ENCODE results near the gene LMOD1.
"Not testable (repeated sequence)": the region's sequence is repeated elsewhere in the genome, so short reads cannot be mapped to it uniquely, and the experiment has no call there.

LMOD1 gene

DNA sequence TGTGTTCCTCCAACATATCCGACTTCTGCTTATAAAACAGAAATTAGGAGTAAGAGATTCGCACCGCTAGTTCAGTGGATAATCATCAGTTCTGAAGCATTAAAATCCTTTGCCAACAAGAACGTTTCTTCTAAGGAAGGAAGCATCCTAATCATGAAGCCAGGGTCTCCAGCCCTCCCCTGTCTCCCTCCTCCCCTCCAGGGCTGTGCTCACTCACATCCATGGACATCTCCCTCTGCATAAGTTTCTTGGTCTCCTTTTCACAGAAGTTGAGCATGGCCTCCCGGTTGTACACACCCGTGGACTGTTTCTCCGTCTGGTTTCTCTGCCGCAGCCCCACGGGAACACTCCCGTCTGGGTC is 505 bp downstream of the LMOD1 start:
- DNase-seq = no peak

DNA sequence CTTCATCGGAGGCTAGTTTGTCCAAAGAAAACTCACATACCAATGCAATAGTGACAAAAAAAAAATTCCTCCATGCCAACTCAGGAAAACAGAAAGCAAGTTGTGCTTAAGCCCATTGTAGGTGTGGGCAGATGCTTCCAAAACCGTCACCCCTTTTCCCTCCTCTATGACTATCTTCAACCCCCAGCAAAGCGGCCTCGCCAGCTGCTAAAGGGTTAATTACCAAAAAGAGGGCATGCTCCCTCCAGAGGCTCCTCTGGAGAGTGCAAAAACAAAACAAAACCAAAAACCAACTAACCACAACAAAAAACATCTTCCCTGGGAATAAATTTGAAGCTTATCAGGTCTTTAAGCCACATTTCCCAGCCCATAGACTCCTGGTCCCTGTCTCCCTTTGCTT is 1.2 kb downstream of the LMOD1 start:
- DNase-seq = no peak

DNA sequence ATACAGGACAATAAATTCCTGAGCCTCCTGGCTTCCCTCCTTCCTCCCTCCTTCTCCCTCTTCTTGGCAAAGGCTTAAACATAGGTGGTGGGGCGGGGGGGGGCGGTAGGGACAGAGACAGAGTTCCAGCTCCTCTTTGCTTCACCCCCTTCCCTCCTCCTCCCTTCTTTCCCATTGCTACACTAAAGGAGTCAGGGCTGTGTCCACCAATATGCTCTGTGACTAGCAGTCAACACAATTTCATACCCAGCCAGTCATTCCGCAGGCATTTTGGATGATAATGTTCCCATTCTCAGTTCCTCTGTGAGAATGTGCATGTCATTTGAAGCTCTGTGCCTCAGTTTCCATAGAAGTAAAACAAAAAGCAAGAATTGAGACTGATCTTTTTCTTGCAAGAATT is 1.7 kb downstream of the LMOD1 start:
- no peak for DNase-seq

DNA sequence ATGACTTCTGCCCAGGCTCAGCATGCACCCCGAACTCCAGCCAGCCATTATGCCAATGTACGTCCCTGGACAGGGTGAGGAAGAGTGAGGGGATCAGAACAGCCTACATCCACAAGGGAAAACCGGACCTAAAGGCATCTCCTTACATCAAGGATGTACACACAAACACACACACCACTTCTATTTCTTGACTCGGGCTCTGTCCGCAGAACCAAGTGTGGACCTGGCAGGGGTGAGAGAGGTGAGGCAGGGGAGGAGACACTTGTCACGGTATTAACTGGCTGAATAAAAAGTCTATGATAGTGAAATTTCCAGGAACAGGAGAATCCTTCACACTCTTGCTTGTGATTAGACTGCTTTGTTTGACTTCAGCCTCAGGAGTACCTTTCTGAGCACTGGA is 2.3 kb downstream of the LMOD1 start:
- no peak for DNase-seq

DNA sequence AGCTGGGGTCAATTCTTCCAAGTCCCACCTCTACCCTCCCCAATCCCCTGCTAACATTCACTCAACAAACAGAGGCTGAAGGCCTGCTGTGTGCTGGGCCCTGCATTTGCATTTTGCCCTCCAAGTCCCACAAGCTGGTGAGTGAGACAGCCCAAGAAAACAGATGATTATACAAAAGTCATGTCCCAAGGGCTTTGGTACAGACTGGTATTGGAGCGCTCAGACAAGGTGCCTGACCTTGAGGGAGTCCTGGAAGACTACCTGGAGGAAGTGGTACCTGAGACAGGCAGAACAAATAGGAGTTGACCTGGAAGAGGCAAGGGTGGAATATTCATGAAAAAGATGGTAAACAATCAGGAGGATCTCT is 4.2 kb downstream of the LMOD1 start:
- DNase-seq = no peak

DNA sequence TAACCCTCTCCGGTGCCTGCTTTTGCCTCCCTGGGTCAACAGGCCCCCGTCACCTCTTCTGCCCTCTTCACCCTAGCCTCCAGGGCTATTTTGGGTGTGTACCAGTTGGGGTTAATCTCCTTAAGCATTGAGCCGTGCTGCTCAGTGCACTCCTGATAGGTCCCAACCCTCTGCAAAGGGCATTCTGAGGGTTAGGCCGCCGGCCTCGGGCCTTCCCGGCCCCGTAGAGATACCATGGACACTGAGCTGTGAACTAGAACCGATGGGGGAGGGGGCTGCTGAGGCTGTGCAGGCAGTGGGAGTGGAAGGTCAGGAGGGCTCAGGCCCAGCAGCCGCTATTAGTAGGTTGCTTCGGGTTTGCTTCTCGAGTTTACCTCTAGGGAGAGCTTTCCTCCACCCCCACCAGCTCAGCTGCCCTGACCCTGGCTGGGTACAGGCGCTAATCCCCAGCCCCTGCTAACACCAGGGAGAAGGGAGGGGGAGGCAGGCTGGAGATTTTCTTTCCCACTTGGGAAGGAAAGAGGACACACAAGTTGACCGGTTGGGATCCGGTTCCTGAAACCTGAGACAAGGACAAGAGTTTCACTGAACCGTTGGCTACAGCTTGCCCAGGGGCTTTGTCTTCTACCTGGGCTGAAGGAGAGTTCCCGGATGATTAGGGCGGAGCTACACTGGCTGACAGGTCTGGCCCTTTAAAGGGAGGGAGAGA is 4.8 kb downstream of the LMOD1 start:
- no peak for DNase-seq

DNA sequence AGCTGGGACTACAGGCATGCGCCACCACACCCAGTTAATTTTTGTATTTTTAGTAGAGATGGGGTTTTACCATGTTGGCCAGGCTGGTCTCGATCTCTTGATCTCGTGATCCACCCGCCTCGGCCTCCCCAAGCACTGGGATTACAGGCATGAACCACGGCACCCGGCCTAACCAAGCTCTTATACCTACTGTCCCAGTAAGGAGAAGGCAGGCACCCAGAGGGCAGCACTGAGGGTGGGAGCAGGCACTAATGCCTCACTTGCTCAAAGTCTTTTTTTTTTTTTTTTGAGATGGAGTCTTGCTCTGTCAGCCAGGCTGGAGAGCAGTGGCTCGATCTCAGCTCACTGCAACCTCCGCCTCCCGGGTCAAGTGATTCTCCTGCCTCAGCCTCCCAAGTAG is 6.0 kb downstream of the LMOD1 start:
- not testable (repeated sequence) for DNase-seq

DNA sequence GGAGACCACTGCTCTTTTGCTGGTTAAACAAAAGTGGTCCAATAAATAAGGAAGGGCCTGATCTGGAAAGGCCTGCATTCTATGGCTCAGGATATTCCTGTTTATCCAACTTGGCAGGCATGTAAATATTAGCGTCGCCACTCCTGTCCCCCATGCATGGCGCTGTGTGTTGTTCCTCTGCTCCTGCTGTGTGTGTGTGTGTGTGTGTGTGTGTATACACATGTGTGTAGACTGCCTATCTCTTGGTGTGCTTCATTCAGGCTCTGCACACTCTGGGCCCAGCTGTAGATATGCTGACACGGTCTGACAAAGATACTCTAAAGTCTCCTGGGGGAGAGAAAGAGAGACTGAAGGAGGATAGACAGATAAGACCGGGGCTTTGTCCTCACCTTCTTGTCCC is 6.8 kb downstream of the LMOD1 start:
- DNase-seq = no peak

DNA sequence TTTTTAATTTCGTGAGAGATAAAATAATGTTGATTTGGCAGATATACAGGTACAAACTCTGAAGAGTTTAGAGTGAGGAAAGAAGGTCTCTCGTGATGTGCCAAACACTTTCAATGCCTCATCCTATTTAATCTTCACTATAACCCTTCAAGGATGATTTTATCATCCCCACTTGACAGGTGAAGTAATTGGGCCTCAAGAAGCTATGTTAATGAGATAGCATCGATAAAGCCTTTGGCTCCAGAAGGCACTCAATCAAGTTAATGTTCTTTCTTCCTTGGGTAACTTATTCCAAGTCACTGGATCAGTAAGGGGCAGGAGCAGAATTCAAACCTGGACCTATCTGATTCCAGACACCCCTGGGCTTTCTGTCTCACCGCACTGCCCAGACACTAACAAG is 7.2 kb downstream of the LMOD1 start:
- DNase-seq = no peak

DNA sequence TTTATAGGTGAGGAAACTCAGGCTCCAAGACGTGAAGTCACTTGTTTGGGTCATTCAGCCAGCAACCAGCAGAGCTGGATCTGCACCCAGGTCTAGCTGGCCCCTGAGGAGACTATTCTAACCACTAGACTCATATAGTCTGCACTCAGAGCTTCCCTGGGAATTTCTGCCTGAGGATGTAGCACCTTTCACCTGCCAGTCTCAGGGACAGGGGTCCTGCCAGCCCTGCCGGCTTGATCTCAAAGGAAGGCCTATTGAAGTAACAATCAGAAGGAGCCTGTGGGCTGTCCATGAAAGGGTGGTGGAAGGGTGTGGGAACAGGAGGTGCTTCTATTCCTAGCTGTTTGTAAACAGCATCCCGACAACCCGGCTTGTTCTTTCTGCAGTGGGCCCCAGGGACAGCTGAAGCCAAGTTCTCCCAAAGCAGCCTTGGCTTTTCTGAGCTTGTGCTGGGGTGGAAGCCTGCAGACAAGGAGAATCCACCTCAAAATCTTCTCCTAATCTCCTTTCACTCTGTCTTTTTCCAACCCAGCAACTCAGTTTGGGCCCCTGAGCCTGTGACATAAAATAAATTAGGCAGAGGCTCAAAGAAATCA is 7.8 kb downstream of the LMOD1 start:
- no peak for DNase-seq

DNA sequence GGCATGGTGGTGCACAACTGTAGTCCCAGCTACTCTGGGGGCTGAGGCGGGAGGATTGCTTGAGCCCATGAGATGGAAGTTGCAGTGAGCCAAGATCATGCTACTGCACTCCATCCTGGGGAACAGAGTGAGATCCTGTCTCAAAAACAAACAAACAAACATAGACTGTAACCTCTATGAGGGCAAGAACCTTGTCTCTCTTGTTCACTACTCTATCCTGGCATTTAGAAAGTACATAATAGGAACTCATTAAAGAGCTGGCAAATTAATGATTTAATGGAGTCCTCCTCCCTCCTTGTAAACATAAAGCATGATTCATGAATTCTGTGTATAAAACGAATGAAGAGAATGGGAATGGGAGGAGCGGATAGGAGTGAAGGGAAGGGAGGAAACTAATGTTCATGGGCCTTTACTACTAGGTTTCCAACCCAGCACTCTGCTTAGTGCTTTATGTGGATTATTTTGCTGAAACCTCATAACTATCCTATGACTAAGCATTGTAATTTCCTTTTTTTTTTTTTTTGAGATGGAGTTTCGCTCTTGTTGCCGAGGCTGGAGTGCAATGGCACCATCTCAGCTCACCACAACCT is 8.6 kb downstream of the LMOD1 start:
- DNase-seq = no peak

DNA sequence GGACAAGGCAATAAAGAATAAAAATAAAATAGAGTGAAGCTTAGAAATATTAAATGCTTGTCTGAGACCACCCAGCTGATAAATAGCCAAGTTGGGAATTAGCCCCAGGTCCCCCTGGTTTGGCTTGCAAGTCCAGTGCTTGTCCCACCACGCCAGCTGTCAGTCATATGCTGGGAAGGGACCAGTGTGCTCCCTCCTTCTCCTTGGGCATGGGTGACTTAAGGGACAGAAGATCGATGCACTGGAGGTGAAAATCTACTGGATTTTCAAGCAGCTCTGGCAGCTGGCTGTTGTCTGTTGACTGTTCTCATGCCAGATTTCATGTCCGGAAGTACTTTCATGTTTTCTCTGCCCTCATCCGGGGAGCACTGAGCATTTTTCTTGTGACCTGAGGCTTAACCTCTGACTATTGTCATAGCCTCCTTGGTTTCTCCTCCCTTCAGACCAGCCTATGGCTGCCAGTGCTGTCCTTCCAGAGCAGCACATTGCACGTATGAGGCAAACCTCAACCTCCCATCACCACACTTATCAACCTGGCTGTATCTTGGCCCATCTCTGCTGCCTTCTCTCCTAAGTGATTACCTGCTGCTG is 12.4 kb downstream of the LMOD1 start:
- no peak for DNase-seq

DNA sequence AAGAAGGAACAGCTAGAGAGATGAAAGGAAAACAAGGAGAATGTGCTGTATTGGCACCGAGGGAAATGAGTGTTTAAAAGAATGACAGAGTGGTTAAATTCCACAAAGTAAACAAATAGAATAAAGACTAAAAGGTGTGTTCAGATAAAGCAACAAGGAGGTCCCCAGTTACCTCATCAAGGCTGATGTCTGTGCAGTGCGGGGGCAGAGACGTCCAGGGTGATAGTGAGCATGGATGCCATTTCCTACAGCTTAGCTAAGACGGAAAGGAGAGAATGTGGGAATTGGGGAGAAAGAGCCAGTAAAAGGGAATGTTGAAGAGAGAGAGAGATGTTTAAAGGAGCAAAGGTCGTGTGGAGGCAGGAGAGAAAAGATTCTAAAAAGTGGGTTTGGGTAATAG is 15.5 kb downstream of the LMOD1 start:
- no peak for DNase-seq

DNA sequence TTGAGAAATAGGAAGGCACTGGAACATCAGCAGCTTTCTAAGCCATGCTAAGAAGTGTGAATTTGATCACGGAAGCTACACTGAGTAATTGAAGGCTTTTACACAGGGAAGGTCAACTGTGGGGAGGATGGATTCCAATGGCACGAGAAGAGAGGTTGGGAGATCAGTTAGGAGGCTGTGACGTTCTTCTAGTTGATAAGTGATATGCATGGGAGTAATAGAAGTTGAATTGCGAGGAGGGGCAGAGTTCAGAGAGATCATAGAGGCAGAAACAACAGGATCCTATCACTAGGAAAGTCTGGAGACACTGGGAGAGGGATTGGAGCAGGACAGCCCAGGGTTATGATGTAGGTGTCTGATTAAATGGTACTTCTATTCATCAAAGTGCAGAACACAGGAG is 16.2 kb downstream of the LMOD1 start:
- no peak for DNase-seq

DNA sequence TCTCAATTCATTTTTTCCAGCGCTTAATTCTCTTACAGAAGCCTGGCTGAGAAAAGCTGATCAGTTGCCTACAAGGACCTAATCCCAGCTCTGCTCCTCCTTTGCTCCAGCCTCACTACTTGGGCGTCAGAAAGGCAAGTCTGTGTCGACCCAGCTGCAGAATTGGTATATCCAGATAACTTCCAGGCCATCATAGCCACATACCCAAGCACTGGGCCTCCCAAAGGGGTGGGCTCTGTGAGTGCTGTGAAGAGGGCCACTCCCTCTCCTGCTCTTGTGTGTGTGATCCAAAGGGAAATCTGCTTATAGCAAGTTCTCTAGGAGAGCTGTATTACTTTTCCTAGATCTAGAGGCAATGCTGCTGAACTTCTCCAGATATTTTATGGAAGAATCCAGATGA is 18.1 kb downstream of the LMOD1 start:
- no peak for DNase-seq

DNA sequence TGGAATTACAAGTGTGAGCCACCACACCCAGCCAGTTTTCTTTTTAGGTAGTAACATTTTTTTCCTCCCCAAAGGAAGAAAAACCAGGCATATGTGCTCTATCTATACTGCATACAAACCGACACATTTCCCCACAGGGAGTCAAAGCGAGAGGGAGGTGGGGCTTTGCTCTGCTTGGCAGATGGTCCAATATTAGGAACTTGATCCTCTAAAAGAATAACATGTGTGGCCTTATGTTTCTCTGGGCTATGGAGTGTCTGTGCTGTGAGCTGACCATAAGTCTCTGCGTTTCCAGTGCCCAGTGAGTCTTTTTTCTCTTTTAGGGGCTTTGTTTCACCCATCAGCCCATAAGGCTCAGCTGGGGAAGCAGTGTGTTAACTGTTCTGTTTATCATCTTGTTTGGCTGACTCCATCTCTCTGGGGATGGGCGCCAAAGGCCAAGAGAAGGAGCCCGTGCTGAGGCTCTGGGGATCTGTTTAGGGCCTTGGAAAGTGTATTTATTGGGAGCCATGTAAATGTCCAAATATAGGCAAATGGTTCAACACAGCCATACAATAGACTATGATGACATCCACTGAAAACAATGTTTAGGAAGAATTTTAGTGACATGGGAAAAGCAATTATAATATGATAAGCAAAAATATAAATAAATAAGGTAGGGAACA is 20.2 kb downstream of the LMOD1 start:
- peak; percentile 80 for DNase-seq

DNA sequence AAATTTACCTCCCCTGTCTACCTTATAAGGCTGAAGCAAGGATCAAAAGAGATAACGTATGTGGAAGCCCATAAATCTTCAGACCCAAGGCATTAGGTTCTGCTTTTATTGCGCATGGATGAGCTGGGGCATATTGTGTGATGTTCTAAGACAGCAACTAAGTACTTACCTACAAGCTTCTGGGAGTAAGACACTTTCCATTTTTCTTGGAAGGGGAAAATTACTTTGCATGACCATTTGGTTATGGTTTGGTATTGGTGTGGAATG is 21.1 kb downstream of the LMOD1 start:
- DNase-seq = no peak

DNA sequence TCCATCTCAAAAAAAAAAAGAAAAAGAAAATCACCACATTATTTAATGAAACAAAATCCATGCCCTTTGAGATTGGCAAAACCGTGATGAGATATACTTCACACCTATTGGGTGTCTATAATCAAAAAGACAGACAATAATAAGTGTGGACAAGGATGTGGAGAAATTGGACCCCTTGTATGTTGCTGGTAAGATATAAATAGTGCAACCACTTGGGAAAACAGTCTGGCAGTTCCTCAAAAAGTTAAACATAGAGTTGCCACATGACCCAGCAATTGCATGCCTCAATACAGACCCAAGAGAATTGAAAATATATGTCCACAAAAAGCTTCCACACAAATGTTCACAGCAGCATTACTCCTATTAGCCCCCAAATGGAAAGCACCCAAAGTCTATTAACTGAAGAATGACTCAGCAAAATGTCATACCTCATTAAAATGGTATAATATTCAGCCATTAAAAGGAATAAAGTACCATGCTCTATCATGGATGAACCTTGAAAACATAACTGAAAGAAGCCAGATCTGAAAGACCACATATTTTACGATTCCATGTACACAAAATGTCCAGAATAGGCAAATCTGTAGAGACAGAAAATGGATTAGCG is 24.3 kb downstream of the LMOD1 start:
- DNase-seq = no peak

DNA sequence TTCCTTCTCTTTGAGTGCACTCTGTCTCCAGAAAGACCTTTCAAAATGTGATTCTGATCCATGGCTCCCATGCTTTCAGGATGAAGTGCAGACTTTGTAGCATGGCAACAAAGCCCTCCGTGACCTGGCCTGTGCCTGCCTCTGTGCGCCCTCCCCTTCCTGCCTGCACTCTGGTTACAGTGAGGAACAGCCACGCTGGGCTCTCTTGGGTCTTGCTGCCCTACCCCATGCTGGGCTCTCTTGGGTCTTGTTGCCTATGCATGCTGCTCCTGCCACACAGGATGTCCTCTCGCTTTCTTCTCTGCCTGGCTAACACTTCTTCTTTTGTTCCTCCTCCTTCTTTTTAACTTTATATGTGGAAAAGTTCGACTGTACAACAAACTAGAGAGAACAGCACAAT is 28.0 kb downstream of the LMOD1 start:
- no peak for DNase-seq

DNA sequence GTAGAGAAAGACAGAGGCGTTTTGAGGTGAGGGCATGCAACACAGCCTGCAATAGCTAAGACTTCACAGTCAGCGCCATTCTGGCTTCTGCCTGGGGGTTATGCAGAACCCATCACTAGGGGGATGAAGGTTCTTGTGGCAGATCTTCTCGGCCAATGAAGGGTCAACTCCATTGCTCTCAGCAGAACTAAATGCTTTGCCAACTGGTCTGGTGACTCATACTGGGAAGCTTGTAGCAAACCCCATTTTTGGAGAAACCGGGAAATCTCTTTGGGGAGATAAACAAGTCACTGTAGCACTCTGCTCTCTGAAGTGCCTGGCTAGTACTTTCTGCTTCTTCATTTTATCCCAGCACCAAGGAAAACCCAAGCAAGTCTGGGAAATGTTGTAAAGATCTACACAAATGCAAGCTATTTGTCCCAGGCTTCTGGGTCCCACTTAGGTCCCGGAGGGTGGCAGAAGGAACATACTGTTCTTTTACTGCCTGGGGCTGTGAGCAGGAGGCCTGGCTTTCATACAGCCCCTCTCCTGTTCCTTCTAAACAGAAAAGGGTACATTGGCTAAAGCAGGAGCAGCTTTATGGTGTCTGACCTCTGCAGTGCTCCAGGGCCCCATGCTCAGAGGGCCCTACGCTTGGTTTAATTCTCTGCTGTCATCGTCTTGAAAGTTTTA is 28.9 kb downstream of the LMOD1 start:
- no peak for DNase-seq

DNA sequence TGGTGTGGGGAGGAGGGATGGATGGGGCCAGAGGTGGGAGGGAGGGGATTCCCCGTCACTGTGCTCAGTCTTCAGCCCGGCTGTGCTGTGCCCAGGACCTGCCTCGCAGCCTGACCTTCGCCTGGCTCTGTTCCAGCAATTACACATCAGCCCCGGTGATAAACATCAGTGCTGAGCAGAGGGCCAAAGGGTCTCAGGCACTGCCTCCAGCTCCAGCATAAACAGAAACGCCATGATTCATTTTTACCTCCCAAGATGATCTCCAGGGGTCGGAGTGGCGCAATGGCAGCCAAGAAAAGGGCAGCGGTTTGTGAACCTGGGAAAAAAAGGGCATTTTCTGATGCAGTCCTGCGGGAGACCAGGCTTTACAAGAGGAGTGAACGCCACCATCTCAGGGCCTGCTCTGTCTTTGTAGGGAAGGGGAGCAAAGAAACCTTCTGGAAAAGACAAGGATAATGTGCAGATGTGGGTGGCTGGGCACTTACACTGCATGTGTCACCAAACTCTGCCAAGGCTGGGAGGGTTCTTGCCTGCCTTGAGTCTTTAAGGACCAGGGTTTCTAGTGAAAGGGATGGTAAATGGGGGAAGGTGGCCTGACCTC is 29.6 kb downstream of the LMOD1 start:
- DNase-seq = no peak

DNA sequence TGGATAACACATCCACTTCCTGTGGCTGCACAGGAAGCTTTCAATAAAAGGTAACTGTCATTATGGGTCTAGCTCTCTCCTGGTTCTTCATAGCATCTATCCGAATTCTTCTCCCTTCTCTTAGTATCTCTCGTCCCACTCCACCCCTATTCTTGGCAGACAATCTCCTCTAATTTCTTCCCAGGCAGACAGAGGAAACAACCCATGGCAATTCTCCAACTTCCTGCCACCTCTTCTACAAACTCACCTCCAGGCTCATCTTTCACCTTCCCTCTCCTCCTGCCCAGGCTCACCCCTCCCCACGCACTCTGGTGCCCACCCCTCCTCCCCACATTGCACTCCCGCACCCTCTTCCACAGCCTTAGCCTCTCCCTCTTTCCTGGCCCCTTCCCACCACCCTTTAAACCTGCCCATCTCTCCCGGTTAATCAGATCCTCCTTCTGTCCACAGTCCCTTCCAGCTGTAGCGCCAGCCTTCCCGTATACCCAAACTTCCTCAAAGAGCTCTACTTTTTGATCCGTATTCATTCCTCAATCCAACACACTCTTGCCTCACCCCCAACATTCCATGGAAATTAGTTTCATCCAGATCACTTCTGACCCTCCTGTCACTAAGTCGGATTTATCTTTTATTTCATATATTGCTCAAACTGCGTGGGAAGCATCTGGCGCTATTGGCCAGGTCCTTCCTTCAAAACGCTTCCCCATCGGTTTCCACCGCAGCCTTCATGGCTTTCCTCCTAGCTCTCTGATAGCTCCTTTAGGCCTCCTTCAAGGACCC is 31.7 kb downstream of the LMOD1 start:
- no peak for DNase-seq

All from NCI-H1694 (cell line).